H9 (cell line): Measurements from ENCODE around the gene DYNAP. TPM values are rescaled to one million over a fixed set of nuclear protein-coding genes. Genes with fewer than 3 reads are reported as not detected.

Experiments
- DNase-seq: peaks from one replicate; pipeline ENCODE4 v3.0.0-alpha.2; 2017
- H2AFZ ChIP-seq: one replicate; pipeline ENCODE4 v1.6.1; 2013; ENCODE audit warnings: mild to moderate bottlenecking, low read length, control low read depth, moderate library complexity
- H2AK5ac ChIP-seq: 2 replicates; pipeline ENCODE4 v1.6.1; 2013; ENCODE audit warnings: low read length, control low read depth, mixed read lengths; ENCODE audit not compliant: insufficient read length
- H2BK120ac ChIP-seq: one replicate; pipeline ENCODE4 v1.6.1; 2013; ENCODE audit warnings: low read depth, mild to moderate bottlenecking, low read length, control low read depth, inconsistent platforms; ENCODE audit not compliant: poor library complexity, severe bottlenecking
- H2BK12ac ChIP-seq: 2 replicates; pipeline ENCODE4 v1.6.1; 2013; ENCODE audit warnings: low read length, control low read depth, mixed read lengths, low read depth; ENCODE audit not compliant: insufficient read length
- H2BK15ac ChIP-seq: 2 replicates; pipeline ENCODE4 v1.6.1; 2013; ENCODE audit warnings: low read depth, low read length, control low read depth
- H2BK20ac ChIP-seq: one replicate; pipeline ENCODE4 v1.6.1; 2013; ENCODE audit warnings: low read depth, mild to moderate bottlenecking, low read length, control low read depth, inconsistent platforms; ENCODE audit not compliant: poor library complexity, severe bottlenecking
- H2BK5ac ChIP-seq: 2 replicates; pipeline ENCODE4 v1.6.1; 2013; ENCODE audit warnings: low read length, control low read depth, mixed read lengths; ENCODE audit not compliant: insufficient read length
- H3K14ac ChIP-seq: 2 replicates; pipeline ENCODE4 v1.6.1; 2013; ENCODE audit warnings: low read length, control low read depth; ENCODE audit not compliant: insufficient read depth
- H3K18ac ChIP-seq: 2 replicates; pipeline ENCODE4 v1.6.1; 2013; ENCODE audit warnings: low read depth, mild to moderate bottlenecking, mixed read lengths, low read length, control low read depth; ENCODE audit not compliant: insufficient read length
- H3K23ac ChIP-seq: 2 replicates; pipeline ENCODE4 v1.6.1; 2013; ENCODE audit warnings: low read length, control low read depth, mixed read lengths, low read depth; ENCODE audit not compliant: insufficient read length
- H3K23me2 ChIP-seq: 2 replicates; pipeline ENCODE4 v1.6.1; 2013; ENCODE audit warnings: low read depth, mild to moderate bottlenecking, mixed read lengths, low read length, control low read depth; ENCODE audit not compliant: insufficient read length, poor library complexity, severe bottlenecking
- H3K27ac ChIP-seq: 2 replicates; pipeline ENCODE4 v1.5.1; 2013; ENCODE audit warnings: low read length, control low read depth, mixed read lengths, low read depth; ENCODE audit not compliant: insufficient read length
- H3K27me3 ChIP-seq: 2 replicates; pipeline ENCODE4 v1.6.1; 2013; ENCODE audit warnings: low read length, control low read depth, inconsistent platforms; ENCODE audit not compliant: insufficient read depth
- H3K4ac ChIP-seq: 2 replicates; pipeline ENCODE4 v1.6.1; 2013; ENCODE audit warnings: low read depth, mild to moderate bottlenecking, control low read depth, inconsistent platforms, low read length, moderate library complexity
- H3K4me1 ChIP-seq: 2 replicates; pipeline ENCODE4 v1.6.1; 2013; ENCODE audit warnings: low read length, control low read depth, inconsistent platforms; ENCODE audit not compliant: insufficient read depth
- H3K4me2 ChIP-seq: 2 replicates; pipeline ENCODE4 v1.6.1; 2013; ENCODE audit warnings: low read length, control low read depth, mixed read lengths; ENCODE audit not compliant: insufficient read length, insufficient read depth
- H3K56ac ChIP-seq: 2 replicates; pipeline ENCODE4 v1.6.1; 2013; ENCODE audit warnings: low read depth, mild to moderate bottlenecking, mixed read lengths, low read length, control low read depth; ENCODE audit not compliant: insufficient read length
- H3K79me1 ChIP-seq: 2 replicates; pipeline ENCODE4 v1.6.1; 2013; ENCODE audit warnings: low read depth, mild to moderate bottlenecking, moderate library complexity, low read length, control low read depth, inconsistent platforms; ENCODE audit not compliant: insufficient read depth, poor library complexity, severe bottlenecking
- H3K79me2 ChIP-seq: 2 replicates; pipeline ENCODE4 v1.6.1; 2013; ENCODE audit warnings: low read length, control low read depth, inconsistent platforms; ENCODE audit not compliant: insufficient read depth
- H3K9ac ChIP-seq: 2 replicates; pipeline ENCODE4 v1.6.1; 2013; ENCODE audit warnings: low read length, control low read depth, mixed read lengths; ENCODE audit not compliant: insufficient read length; ENCODE audit errors: extremely low read depth
- H3K9me3 ChIP-seq: one replicate; pipeline ENCODE4 v1.6.1; 2013; ENCODE audit warnings: low read depth, low read length, inconsistent platforms; ENCODE audit not compliant: control insufficient read depth
- H3T11ph ChIP-seq: one replicate; pipeline ENCODE4 v1.6.1; 2013; ENCODE audit warnings: mild to moderate bottlenecking, low read length, control low read depth, inconsistent platforms
- H4K20me1 ChIP-seq: one replicate; pipeline ENCODE4 v1.6.1; 2013; ENCODE audit not compliant: control insufficient read depth, insufficient read length, insufficient read depth
- H4K5ac ChIP-seq: 2 replicates; pipeline ENCODE4 v1.6.1; 2013; ENCODE audit warnings: low read depth, mild to moderate bottlenecking, mixed read lengths, low read length, control low read depth; ENCODE audit not compliant: insufficient read length
- H4K8ac ChIP-seq: replicated peaks from 2 replicates; pipeline ENCODE4 v1.6.1; 2013; ENCODE audit warnings: low read length, control low read depth, mixed read lengths, low read depth; ENCODE audit not compliant: insufficient read length
- H4K91ac ChIP-seq: 2 replicates; pipeline ENCODE4 v1.6.1; 2013; ENCODE audit warnings: low read depth, mild to moderate bottlenecking, moderate library complexity, mixed read lengths, low read length, control low read depth; ENCODE audit not compliant: insufficient read length
- H3K27ac Mint-ChIP-seq, 3 experiments: 2 replicates in 2 of 3; 3 replicates in 1 of 3; pipeline ENCODE4 v1.8.0; 2020 to 2021; ENCODE audit warnings: mixed read lengths in 3 of 3, mild to moderate bottlenecking in 1 of 3, moderate library complexity in 1 of 3
- H3K27me3 Mint-ChIP-seq: 2 replicates; pipeline ENCODE4 v1.8.0; 2021; ENCODE audit warnings: low read depth, mild to moderate bottlenecking, moderate library complexity, mixed read lengths
- H3K36me3 Mint-ChIP-seq, 3 experiments: 2 replicates in 2 of 3; 3 replicates in 1 of 3; pipeline ENCODE4 v1.8.0; 2020 to 2021; ENCODE audit warnings: low read depth in 3 of 3, mixed read lengths in 3 of 3; ENCODE audit not compliant: insufficient read depth in 1 of 3
- H3K4me1 Mint-ChIP-seq, 2 experiments: 2 replicates each; pipeline ENCODE4 v1.8.0; 2020; ENCODE audit warnings: mixed read lengths in 2 of 2
- H3K4me3 Mint-ChIP-seq, 2 experiments: 2 replicates in 1 of 2; 3 replicates in 1 of 2; pipeline ENCODE4 v1.8.0; 2020 to 2021; ENCODE audit warnings: mild to moderate bottlenecking in 2 of 2, mixed read lengths in 2 of 2, moderate library complexity in 1 of 2
- H3K9me3 Mint-ChIP-seq, 2 experiments: 2 replicates in 1 of 2; 3 replicates in 1 of 2; pipeline ENCODE4 v1.8.0; 2020; ENCODE audit warnings: mild to moderate bottlenecking in 2 of 2, mixed read lengths in 2 of 2, moderate library complexity in 1 of 2
- CTCF ChIP-seq: fragments of 200-600 bp; sonication (generic); conservative IDR thresholded peaks from 3 replicates; pipeline ENCODE4 v1.8.0; 2021; ENCODE audit warnings: antibody characterized with exemption, mild to moderate bottlenecking
- WGBS: extraction: QIAGEN DNeasy Blood & Tissue Kit; methylation state at CpG from one replicate; pipeline ENCODE4 v1.1.7; 2013; ENCODE audit warnings: missing lambda C conversion rate, low lambda C conversion rate, mixed read lengths; ENCODE audit not compliant: insufficient read length; ENCODE audit errors: extremely low coverage; 5-methylcytosine and 5-hydroxymethylcytosine counted together
- total RNA-seq: library from RNA; stranded (reverse); gene quantifications from 2 replicates; pipeline ENCODE4 v1.2.1, GENCODE V29; 2021

DYNAP gene
- total RNA-seq, 1 experiment from 2014 or later = 2.5 TPM

GRCh38 chr18:54585743-54586142 is 5.3 kb upstream of the DYNAP start:
- no peaks in the 10 kb centered on the region for H3K9me3 Mint-ChIP-seq
- Histone ChIP-seq H3K4me1 (no peaks in the 10 kb centered on the region), H4K20me1 (no peaks in the 10 kb centered on the region), H2BK20ac (no peak overlapping the region), H3K56ac (no peak overlapping the region), H3K27ac (no peak overlapping the region), H3T11ph (no peak overlapping the region), H3K9me3 (no peaks in the 10 kb centered on the region), H2BK120ac (no peak overlapping the region), H3K4ac (no peak overlapping the region), H2AK5ac (no peak overlapping the region), H3K9ac (no peak overlapping the region), H3K79me1 (no peaks in the 10 kb centered on the region), H4K8ac (no peak overlapping the region), H2AFZ (no peak overlapping the region), H3K14ac (no peak overlapping the region), H3K23ac (no peak overlapping the region), H3K79me2 (no peaks in the 10 kb centered on the region), H2BK15ac (no peak overlapping the region), H4K91ac (no peak overlapping the region), H3K23me2 (no peaks in the 10 kb centered on the region), H4K5ac (no peak overlapping the region), H3K4me2 (no peak overlapping the region), H2BK5ac (no peak overlapping the region), H3K27me3 (no peaks in the 10 kb centered on the region), H3K18ac (no peak overlapping the region), H2BK12ac (no peak overlapping the region)
- WGBS = no CpG with 5 or more reads among the region's 6 CpGs
- H3K27ac Mint-ChIP-seq = no peak overlapping the region; a peak in 1 of 7 replicates
- no peak overlapping the region for H3K4me3 Mint-ChIP-seq
- H3K27me3 Mint-ChIP-seq = no peaks in the 10 kb centered on the region
- no peak for TF ChIP-seq CTCF
- no peaks in the 10 kb centered on the region for H3K36me3 Mint-ChIP-seq
- H3K4me1 Mint-ChIP-seq = peaks cover 15 to 16% of the 10 kb centered on the region in 2 experiments
- DNase-seq = no peak
